C4-2B (cell line): ENCODE results near the gene ZBTB21.
"Not testable (repeated sequence)": the region's sequence is repeated elsewhere in the genome, so short reads cannot be mapped to it uniquely, and the experiment has no call there.

Experiments
- H3K27ac ChIP-seq: fragments of 450-650 bp; 2 replicates; pipeline ENCODE4 v1.5.1; 2017
- CTCF ChIP-seq: fragments of 450-650 bp; conservative IDR thresholded peaks from 2 replicates; pipeline ENCODE4 v1.5.1; 2017; ENCODE audit warnings: mild to moderate bottlenecking
- ZFX ChIP-seq: fragments of 450-650 bp; IDR thresholded peaks from 2 replicates; pipeline ENCODE4 v1.6.1; 2017

Gene ZBTB21

GRCh38 chr21:41953831-41954653 is 56.1 kb downstream of the ZBTB21 start, which contains the start of gene C2CD2:
TSS of gene C2CD2 (minus strand) at chr21:41954018. CDS start at chr21:41953648, 370 bp downstream.
- TF ChIP-seq CTCF (no peak), ZFX (peak; percentile 63; the same call in 1 of the 2 replicates)
- H3K27ac ChIP-seq: peak within 1 kb of the TSS; percentile 87

- H3K27ac ChIP-seq: peak overlapping the region; percentile 87
- peak; percentile 83 for TF ChIP-seq ZFX
- no peak for TF ChIP-seq CTCF
Observed at GRCh38 chr21:41953249-41953830, 56.8 kb downstream of the ZBTB21 start.

GRCh38 chr21:41952568-41953248 is 57.5 kb downstream of the ZBTB21 start:
- TF ChIP-seq ZFX: no peak
- no peak for TF ChIP-seq CTCF
- peak overlapping the region; percentile 87 for H3K27ac ChIP-seq

- TF ChIP-seq ZFX (no peak), CTCF (no peak)
- no peak overlapping the region for H3K27ac ChIP-seq
Observed at GRCh38 chr21:41951876-41952567, 58.1 kb downstream of the ZBTB21 start.

GRCh38 chr21:41950941-41951351 is 59.2 kb downstream of the ZBTB21 start:
- H3K27ac ChIP-seq: no peak overlapping the region
- TF ChIP-seq CTCF (no peak), ZFX (no peak)

- H3K27ac ChIP-seq: not testable (repeated sequence)
Observed at GRCh38 chr21:41949631-41950030, 60.5 kb downstream of the ZBTB21 start.

- no peak overlapping the region for H3K27ac ChIP-seq
- TF ChIP-seq ZFX: no peak
- no peak for TF ChIP-seq CTCF
Observed at GRCh38 chr21:41948901-41949300, 61.3 kb downstream of the ZBTB21 start.
